Measurements from ENCODE around the gene CAMK2B.

CAMK2B gene

GRCh38 chr7:44272456-44272855, 52.9 kb downstream of the CAMK2B start:
- Histone ChIP-seq H2AK5ac (ENCODE audit: low read length) (no peak overlapping the region), H3K79me2 (ENCODE audit: control insufficient read depth, insufficient read depth, low read length) (no peaks in the 10 kb centered on the region), H3K56ac (ENCODE audit: low read length) (no peak overlapping the region), H2BK15ac (replicated peaks; ENCODE audit: low read depth) (no peak overlapping the region), H4K8ac (ENCODE audit: low read depth, low read length) (no peak overlapping the region), H3K4me3 (ENCODE audit: low read length) (no peak overlapping the region), H3K23ac (ENCODE audit: low read length) (no peak overlapping the region), H3K36me3 (ENCODE audit: control insufficient read depth, insufficient read depth, low read length) (no peaks in the 10 kb centered on the region), H3K9ac (ENCODE audit: low read length) (no peak overlapping the region), H3K4ac (ENCODE audit: low read depth, low read length) (no peak overlapping the region), H2BK5ac (ENCODE audit: low read length) (no peak overlapping the region), H3K27ac (ENCODE audit: low read depth, low read length) (no peak overlapping the region), H4K5ac (ENCODE audit: low read length) (no peak overlapping the region), H3K27me3 (ENCODE audit: insufficient read depth, low read length, poor library complexity) (no peaks in the 10 kb centered on the region), H3K4me2 (ENCODE audit: low read length) (no peak overlapping the region), H3K18ac (ENCODE audit: low read length) (no peak overlapping the region), H2BK120ac (ENCODE audit: low read depth, low read length) (no peak overlapping the region), H3K79me1 (ENCODE audit: low read length) (no peaks in the 10 kb centered on the region), H3K4me1 (ENCODE audit: control insufficient read depth, low read depth, low read length) (no peaks in the 10 kb centered on the region)
- WGBS (ENCODE audit: extremely low coverage, insufficient coverage, low lambda C conversion rate) = no CpG with 5 or more reads among the region's 7 CpGs
- no peak for DNase-seq

- H4K8ac ChIP-seq (ENCODE audit: low read depth, low read length) = no peak overlapping the region
- H3K4me3 ChIP-seq (ENCODE audit: low read length) = no peak overlapping the region
- WGBS (ENCODE audit: extremely low coverage, insufficient coverage, low lambda C conversion rate) = no CpG with 5 or more reads among the region's 7 CpGs
- H3K79me2 ChIP-seq (ENCODE audit: control insufficient read depth, insufficient read depth, low read length) = no peaks in the 10 kb centered on the region
- no peak for DNase-seq
- no peak overlapping the region for H3K9ac ChIP-seq (ENCODE audit: low read length)
- no peak overlapping the region for H3K56ac ChIP-seq (ENCODE audit: low read length)
- H2BK5ac ChIP-seq (ENCODE audit: low read length) = no peak overlapping the region
- H3K27me3 ChIP-seq (ENCODE audit: insufficient read depth, low read length, poor library complexity) = no peaks in the 10 kb centered on the region
- no peak overlapping the region for H3K27ac ChIP-seq (ENCODE audit: low read depth, low read length)
- no peak overlapping the region for H2AK5ac ChIP-seq (ENCODE audit: low read length)
- H3K4me1 ChIP-seq (ENCODE audit: control insufficient read depth, low read depth, low read length) = no peaks in the 10 kb centered on the region
- no peaks in the 10 kb centered on the region for H3K79me1 ChIP-seq (ENCODE audit: low read length)
- no peak overlapping the region for H3K4ac ChIP-seq (ENCODE audit: low read depth, low read length)
- no peak overlapping the region for H3K4me2 ChIP-seq (ENCODE audit: low read length)
- H4K5ac ChIP-seq (ENCODE audit: low read length) = no peak overlapping the region
- no peak overlapping the region for H2BK15ac ChIP-seq (replicated peaks; ENCODE audit: low read depth)
- no peak overlapping the region for H3K18ac ChIP-seq (ENCODE audit: low read length)
- no peaks in the 10 kb centered on the region for H3K36me3 ChIP-seq (ENCODE audit: control insufficient read depth, insufficient read depth, low read length)
- no peak overlapping the region for H3K23ac ChIP-seq (ENCODE audit: low read length)
- no peak overlapping the region for H2BK120ac ChIP-seq (ENCODE audit: low read depth, low read length)
Observed at GRCh38 chr7:44269943-44270493, 55.4 kb downstream of the CAMK2B start.

- no peak overlapping the region for H3K4me2 ChIP-seq (ENCODE audit: low read length)
- H3K4ac ChIP-seq (ENCODE audit: low read depth, low read length) = no peak overlapping the region
- H2BK120ac ChIP-seq (ENCODE audit: low read depth, low read length) = no peak overlapping the region
- H2BK5ac ChIP-seq (ENCODE audit: low read length) = no peak overlapping the region
- H2BK15ac ChIP-seq (replicated peaks; ENCODE audit: low read depth) = no peak overlapping the region
- H3K4me3 ChIP-seq (ENCODE audit: low read length) = no peak overlapping the region
- H3K27me3 ChIP-seq (ENCODE audit: insufficient read depth, low read length, poor library complexity) = no peaks in the 10 kb centered on the region
- no peak overlapping the region for H3K27ac ChIP-seq (ENCODE audit: low read depth, low read length)
- H3K36me3 ChIP-seq (ENCODE audit: control insufficient read depth, insufficient read depth, low read length) = no peaks in the 10 kb centered on the region
- no peaks in the 10 kb centered on the region for H3K79me1 ChIP-seq (ENCODE audit: low read length)
- no CpG with 5 or more reads among the region's 10 CpGs for WGBS (ENCODE audit: extremely low coverage, insufficient coverage, low lambda C conversion rate)
- no peak overlapping the region for H3K18ac ChIP-seq (ENCODE audit: low read length)
- DNase-seq = no peak
- no peak overlapping the region for H3K56ac ChIP-seq (ENCODE audit: low read length)
- no peak overlapping the region for H3K23ac ChIP-seq (ENCODE audit: low read length)
- H2AK5ac ChIP-seq (ENCODE audit: low read length) = no peak overlapping the region
- H3K79me2 ChIP-seq (ENCODE audit: control insufficient read depth, insufficient read depth, low read length) = no peaks in the 10 kb centered on the region
- H3K9ac ChIP-seq (ENCODE audit: low read length) = no peak overlapping the region
- H4K8ac ChIP-seq (ENCODE audit: low read depth, low read length) = no peak overlapping the region
- H3K4me1 ChIP-seq (ENCODE audit: control insufficient read depth, low read depth, low read length) = no peaks in the 10 kb centered on the region
- no peak overlapping the region for H4K5ac ChIP-seq (ENCODE audit: low read length)
Observed at GRCh38 chr7:44269417-44269816, 56.0 kb downstream of the CAMK2B start.

- Histone ChIP-seq H3K9ac (ENCODE audit: low read length) (no peak overlapping the region), H3K4me1 (ENCODE audit: control insufficient read depth, low read depth, low read length) (no peaks in the 10 kb centered on the region), H3K79me1 (ENCODE audit: low read length) (no peaks in the 10 kb centered on the region), H3K79me2 (ENCODE audit: control insufficient read depth, insufficient read depth, low read length) (no peaks in the 10 kb centered on the region), H3K27me3 (ENCODE audit: insufficient read depth, low read length, poor library complexity) (no peaks in the 10 kb centered on the region), H4K8ac (ENCODE audit: low read depth, low read length) (no peak overlapping the region), H2BK15ac (replicated peaks; ENCODE audit: low read depth) (no peak overlapping the region), H3K4me3 (ENCODE audit: low read length) (no peak overlapping the region), H3K27ac (ENCODE audit: low read depth, low read length) (no peak overlapping the region), H3K23ac (ENCODE audit: low read length) (no peak overlapping the region), H2BK120ac (ENCODE audit: low read depth, low read length) (no peak overlapping the region), H3K18ac (ENCODE audit: low read length) (no peak overlapping the region), H2AK5ac (ENCODE audit: low read length) (no peak overlapping the region), H2BK5ac (ENCODE audit: low read length) (no peak overlapping the region), H3K36me3 (ENCODE audit: control insufficient read depth, insufficient read depth, low read length) (no peaks in the 10 kb centered on the region), H3K4ac (ENCODE audit: low read depth, low read length) (no peak overlapping the region), H3K4me2 (ENCODE audit: low read length) (no peak overlapping the region), H4K5ac (ENCODE audit: low read length) (no peak overlapping the region), H3K56ac (ENCODE audit: low read length) (no peak overlapping the region)
- DNase-seq = no peak
- no CpG with 5 or more reads among the region's 5 CpGs for WGBS (ENCODE audit: extremely low coverage, insufficient coverage, low lambda C conversion rate)
Observed at GRCh38 chr7:44268671-44269070, 56.7 kb downstream of the CAMK2B start.

- no peak overlapping the region for H2BK15ac ChIP-seq (replicated peaks; ENCODE audit: low read depth)
- no peak overlapping the region for H3K56ac ChIP-seq (ENCODE audit: low read length)
- no peak overlapping the region for H3K27ac ChIP-seq (ENCODE audit: low read depth, low read length)
- H3K4ac ChIP-seq (ENCODE audit: low read depth, low read length) = no peak overlapping the region
- no peak overlapping the region for H2AK5ac ChIP-seq (ENCODE audit: low read length)
- DNase-seq = no peak
- no peaks in the 10 kb centered on the region for H3K27me3 ChIP-seq (ENCODE audit: insufficient read depth, low read length, poor library complexity)
- H3K18ac ChIP-seq (ENCODE audit: low read length) = no peak overlapping the region
- H3K79me1 ChIP-seq (ENCODE audit: low read length) = no peaks in the 10 kb centered on the region
- no peaks in the 10 kb centered on the region for H3K79me2 ChIP-seq (ENCODE audit: control insufficient read depth, insufficient read depth, low read length)
- no peak overlapping the region for H3K23ac ChIP-seq (ENCODE audit: low read length)
- H3K36me3 ChIP-seq (ENCODE audit: control insufficient read depth, insufficient read depth, low read length) = no peaks in the 10 kb centered on the region
- H2BK120ac ChIP-seq (ENCODE audit: low read depth, low read length) = no peak overlapping the region
- no peaks in the 10 kb centered on the region for H3K4me1 ChIP-seq (ENCODE audit: control insufficient read depth, low read depth, low read length)
- no peak overlapping the region for H3K4me2 ChIP-seq (ENCODE audit: low read length)
- no peak overlapping the region for H4K5ac ChIP-seq (ENCODE audit: low read length)
- H3K4me3 ChIP-seq (ENCODE audit: low read length) = no peak overlapping the region
- no peak overlapping the region for H3K9ac ChIP-seq (ENCODE audit: low read length)
- no CpG with 5 or more reads among the region's 21 CpGs for WGBS (ENCODE audit: extremely low coverage, insufficient coverage, low lambda C conversion rate)
- H4K8ac ChIP-seq (ENCODE audit: low read depth, low read length) = no peak overlapping the region
- H2BK5ac ChIP-seq (ENCODE audit: low read length) = no peak overlapping the region
Observed at GRCh38 chr7:44267719-44268421, 57.5 kb downstream of the CAMK2B start.

- Histone ChIP-seq H3K4me2 (ENCODE audit: low read length) (no peak overlapping the region), H3K27me3 (ENCODE audit: insufficient read depth, low read length, poor library complexity) (no peaks in the 10 kb centered on the region), H2BK120ac (ENCODE audit: low read depth, low read length) (no peak overlapping the region), H3K79me2 (ENCODE audit: control insufficient read depth, insufficient read depth, low read length) (no peaks in the 10 kb centered on the region), H3K4me1 (ENCODE audit: control insufficient read depth, low read depth, low read length) (no peaks in the 10 kb centered on the region), H3K18ac (ENCODE audit: low read length) (no peak overlapping the region), H3K79me1 (ENCODE audit: low read length) (no peaks in the 10 kb centered on the region), H3K23ac (ENCODE audit: low read length) (no peak overlapping the region), H4K5ac (ENCODE audit: low read length) (no peak overlapping the region), H3K9ac (ENCODE audit: low read length) (no peak overlapping the region), H4K8ac (ENCODE audit: low read depth, low read length) (no peak overlapping the region), H3K4ac (ENCODE audit: low read depth, low read length) (no peak overlapping the region), H3K36me3 (ENCODE audit: control insufficient read depth, insufficient read depth, low read length) (no peaks in the 10 kb centered on the region), H2BK5ac (ENCODE audit: low read length) (no peak overlapping the region), H2AK5ac (ENCODE audit: low read length) (no peak overlapping the region), H2BK15ac (replicated peaks; ENCODE audit: low read depth) (no peak overlapping the region), H3K56ac (ENCODE audit: low read length) (no peak overlapping the region), H3K27ac (ENCODE audit: low read depth, low read length) (no peak overlapping the region), H3K4me3 (ENCODE audit: low read length) (no peak overlapping the region)
- no CpG with 5 or more reads among the region's 3 CpGs for WGBS (ENCODE audit: extremely low coverage, insufficient coverage, low lambda C conversion rate)
- no peak for DNase-seq
Observed at GRCh38 chr7:44267178-44267577, 58.2 kb downstream of the CAMK2B start.
